HG02588 (cell line): ENCODE data around the gene TSPAN19.
"Not testable (repeated sequence)": the region's sequence is repeated elsewhere in the genome, so short reads cannot be mapped to it uniquely, and the experiment has no call there.

ENCODE experiments used
- ATAC-seq: cut with Tn5 transposase; IDR thresholded peaks from one replicate; pipeline ENCODE4 v1.9.1; 2021; ENCODE audit warnings: mild to moderate bottlenecking, moderate library complexity; ENCODE audit not compliant: unreplicated experiment

TSPAN19 gene

GRCh38 chr12:85036234-85036707 lies at the start of gene TSPAN19, which contains the start of gene LRRIQ1:
Gene TSPAN19, minus strand, starts transcription at chr12:85036277. Its CDS starts 6,331 bp downstream, at chr12:85029946.
Gene LRRIQ1, plus strand, starts transcription at chr12:85036351. Its CDS starts 1,826 bp downstream, at chr12:85038177.
- ATAC-seq: peak; percentile 99

GRCh38 chr12:85085066-85085465 lies 49.0 kb upstream of the TSPAN19 start:
- ATAC-seq: no peak

- peak; percentile 62 for ATAC-seq
These were observed 40.8 kb upstream of the TSPAN19 start for GRCh38 chr12:85076688-85077430.

- no peak for ATAC-seq
These were observed 36.7 kb upstream of the TSPAN19 start for GRCh38 chr12:85072826-85073225.

GRCh38 chr12:85065837-85066482 lies 29.9 kb upstream of the TSPAN19 start:
- no peak for ATAC-seq

GRCh38 chr12:85060916-85061315 lies 24.8 kb upstream of the TSPAN19 start:
- ATAC-seq: no peak

- no peak for ATAC-seq
These were observed 23.5 kb upstream of the TSPAN19 start for GRCh38 chr12:85059594-85059993.

- ATAC-seq: no peak
These were observed 22.3 kb upstream of the TSPAN19 start for GRCh38 chr12:85058339-85058738.

GRCh38 chr12:85057370-85057963 lies 21.4 kb upstream of the TSPAN19 start:
- ATAC-seq: no peak

GRCh38 chr12:85043829-85044228 lies 7.8 kb upstream of the TSPAN19 start:
- no peak for ATAC-seq

- ATAC-seq: no peak
These were observed 5.3 kb upstream of the TSPAN19 start for GRCh38 chr12:85041395-85041794.

- no peak for ATAC-seq
These were observed 656 bp upstream of the TSPAN19 start for GRCh38 chr12:85036733-85037132.

- ATAC-seq: no peak
These were observed 6.6 kb downstream of the TSPAN19 start for GRCh38 chr12:85029456-85029855.

GRCh38 chr12:85018098-85018497 lies 18.0 kb downstream of the TSPAN19 start:
- ATAC-seq: no peak

- no peak for ATAC-seq
These were observed 18.5 kb downstream of the TSPAN19 start for GRCh38 chr12:85017618-85018017.

- no peak for ATAC-seq
These were observed 18.9 kb downstream of the TSPAN19 start for GRCh38 chr12:85017133-85017532.

GRCh38 chr12:85016413-85016812 lies 19.7 kb downstream of the TSPAN19 start:
- ATAC-seq: no peak

- ATAC-seq: no peak
These were observed 28.2 kb downstream of the TSPAN19 start for GRCh38 chr12:85007836-85008235.

- no peak for ATAC-seq
These were observed 29.9 kb downstream of the TSPAN19 start for GRCh38 chr12:85006206-85006605.

GRCh38 chr12:85005615-85006014 lies 30.5 kb downstream of the TSPAN19 start:
- no peak for ATAC-seq

- not testable (repeated sequence) for ATAC-seq
These were observed 31.0 kb downstream of the TSPAN19 start for GRCh38 chr12:85005047-85005446.

- no peak for ATAC-seq
These were observed 31.9 kb downstream of the TSPAN19 start for GRCh38 chr12:85004204-85004603.
